ENCODE data around the gene CEP85. TPM values are rescaled to one million over a fixed set of nuclear protein-coding genes. Genes with fewer than 3 reads are reported as not detected.
A peak's percentile ranks its signal among the peaks of the same experiment; 100 is the strongest.

CEP85 gene
- total and polyA plus RNA-seq, 2 of the 13 experiments (the other 11 are each of a cell fraction or from before 2014, with no cell fraction given) = 16.1 to 26.7 TPM

GRCh38 chr1:26306290-26307229, 72.6 kb downstream of the CEP85 start, which contains the start of gene UBXN11 (continued):
- TF ChIP-seq ZNF781 (CRISPR knock-in tag; IDR thresholded peaks at IDR 0.05; ENCODE audit: borderline replicate concordance, not compliant biosample characterization) = no peak
- TF ChIP-seq, protein P1, sequence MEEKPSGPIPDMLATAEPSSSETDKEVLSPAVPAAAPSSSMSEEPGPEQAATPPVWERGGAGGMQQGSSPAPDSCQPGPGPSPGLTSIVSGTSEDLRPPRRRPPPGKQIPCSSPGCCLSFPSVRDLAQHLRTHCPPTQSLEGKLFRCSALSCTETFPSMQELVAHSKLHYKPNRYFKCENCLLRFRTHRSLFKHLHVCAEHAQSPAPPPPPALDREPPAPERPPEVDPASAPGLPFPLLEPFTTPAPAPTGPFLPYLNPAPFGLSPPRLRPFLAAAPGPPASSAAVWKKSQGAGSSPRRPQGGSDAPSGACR (CRISPR knock-in tag; IDR thresholded peaks at IDR 0.05) = no peak
- no peak for TF ChIP-seq IKZF1 (IDR thresholded peaks at IDR 0.05)
- TF ChIP-seq ZBTB38 (CRISPR knock-in tag; IDR thresholded peaks at IDR 0.05) = no peak
- TF ChIP-seq EHMT2 (IDR thresholded peaks at IDR 0.05; ENCODE audit: borderline replicate concordance, low read depth, low read length) = no peak
- no peak for TF ChIP-seq ZNF124 (CRISPR knock-in tag; IDR thresholded peaks at IDR 0.05)
- TF ChIP-seq HNF1B (CRISPR knock-in tag; IDR thresholded peaks at IDR 0.05) = 0 out of 2 replicates have a peak, but pooled peaks have one; percentile 24
- no peak for TF ChIP-seq GLMP (CRISPR knock-in tag; IDR thresholded peaks at IDR 0.05; ENCODE audit: borderline replicate concordance)
- 0 out of 2 replicates have a peak, but pooled peaks have one; percentile 27 for TF ChIP-seq FOXM1 (CRISPR knock-in tag; IDR thresholded peaks at IDR 0.05)
- peak; percentile 70; the same call in 1 of the 2 replicates for TF ChIP-seq ZNF782 (CRISPR knock-in tag; IDR thresholded peaks at IDR 0.05; ENCODE audit: borderline replicate concordance)
- no peak for TF ChIP-seq ZBTB42 (CRISPR knock-in tag; IDR thresholded peaks at IDR 0.05)
- TF ChIP-seq, protein P2, sequence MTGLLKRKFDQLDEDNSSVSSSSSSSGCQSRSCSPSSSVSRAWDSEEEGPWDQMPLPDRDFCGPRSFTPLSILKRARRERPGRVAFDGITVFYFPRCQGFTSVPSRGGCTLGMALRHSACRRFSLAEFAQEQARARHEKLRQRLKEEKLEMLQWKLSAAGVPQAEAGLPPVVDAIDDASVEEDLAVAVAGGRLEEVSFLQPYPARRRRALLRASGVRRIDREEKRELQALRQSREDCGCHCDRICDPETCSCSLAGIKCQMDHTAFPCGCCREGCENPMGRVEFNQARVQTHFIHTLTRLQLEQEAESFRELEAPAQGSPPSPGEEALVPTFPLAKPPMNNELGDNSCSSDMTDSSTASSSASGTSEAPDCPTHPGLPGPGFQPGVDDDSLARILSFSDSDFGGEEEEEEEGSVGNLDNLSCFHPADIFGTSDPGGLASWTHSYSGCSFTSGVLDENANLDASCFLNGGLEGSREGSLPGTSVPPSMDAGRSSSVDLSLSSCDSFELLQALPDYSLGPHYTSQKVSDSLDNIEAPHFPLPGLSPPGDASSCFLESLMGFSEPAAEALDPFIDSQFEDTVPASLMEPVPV (CRISPR knock-in tag; IDR thresholded peaks at IDR 0.05) = 0 out of 2 replicates have a peak, but pooled peaks have one; percentile 28
- peak; percentile 73; the same call in 1 of the 2 replicates for TF ChIP-seq ZNF280B (CRISPR knock-in tag; IDR thresholded peaks at IDR 0.05; ENCODE audit: borderline replicate concordance)
- TF ChIP-seq SIN3A (IDR thresholded peaks at IDR 0.05; ENCODE audit: borderline replicate concordance, low read depth, low read length) = peak; percentile 98
- TF ChIP-seq NONO (IDR thresholded peaks at IDR 0.05) = no peak
- TF ChIP-seq NONO (CRISPR knock-in tag; conservative IDR thresholded peaks at IDR 0.05) = 0 out of 2 replicates have a peak, but pooled peaks have one; percentile 29
- TF ChIP-seq SUZ12 (IDR thresholded peaks at IDR 0.05; ENCODE audit: low read depth, low read length) = peak; percentile 31; the same call in 1 of the 2 replicates
- TF ChIP-seq MAZ (IDR thresholded peaks at IDR 0.05; ENCODE audit: borderline replicate concordance, low read depth, low read length) = no peak
- 0 out of 2 replicates have a peak, but pooled peaks have one; percentile 49 for TF ChIP-seq MAZ (CRISPR knock-in tag; IDR thresholded peaks at IDR 0.05; ENCODE audit: low read depth)
- TF ChIP-seq NPAS2 (CRISPR knock-in tag; IDR thresholded peaks at IDR 0.05; ENCODE audit: borderline replicate concordance) = no peak

All from HepG2 (cell line).